NCI-H774 (cell line): Measurements from ENCODE around the gene FARSB.
A peak's percentile ranks its signal among the peaks of the same experiment; 100 is the strongest.
"Not testable (repeated sequence)": the region's sequence is repeated elsewhere in the genome, so short reads cannot be mapped to it uniquely, and the experiment has no call there.

Experiments
- DNase-seq: peaks from one replicate; lab custom pipeline; 2025; lab: John Stamatoyannopoulos, UW

FARSB gene

DNA sequence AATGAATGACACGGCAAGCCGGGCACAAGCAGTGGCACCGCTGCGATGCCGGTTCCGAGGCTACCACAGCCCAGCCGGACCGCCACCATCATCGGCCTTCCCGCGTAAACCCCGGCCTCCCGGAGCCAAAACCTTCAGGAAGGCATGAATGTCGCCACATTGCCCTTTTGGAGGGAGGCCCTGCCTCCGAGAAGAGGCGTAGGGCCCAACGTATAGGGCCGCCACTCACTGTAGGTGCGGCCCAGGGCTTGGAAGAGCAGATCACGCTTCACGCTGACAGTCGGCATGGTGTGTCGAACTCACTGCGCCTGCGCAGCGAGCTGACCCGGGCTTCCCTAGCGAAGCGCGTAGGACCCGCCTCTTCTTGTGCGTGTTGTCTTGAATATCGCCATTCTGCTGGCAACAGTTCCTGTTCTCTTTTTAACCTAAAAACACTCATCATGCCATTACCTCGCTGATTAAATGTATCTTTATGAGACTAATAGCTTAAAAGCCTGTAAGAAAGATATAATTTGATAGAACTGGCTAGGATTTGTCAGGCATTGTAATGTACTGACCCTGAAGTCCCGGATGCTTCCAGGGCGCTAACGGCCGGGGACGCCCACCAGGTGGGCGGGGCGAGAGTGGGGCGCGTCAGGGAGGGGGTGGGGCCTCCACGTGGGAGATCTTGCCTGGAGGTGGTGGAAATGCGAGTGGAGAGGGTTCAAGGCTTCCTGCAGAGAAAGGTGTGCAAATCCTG, at the start of gene FARSB:
Gene FARSB (minus strand): TSS at position 306 of the 739 bp plus-strand sequence. CDS start 19 bp downstream, at position 287.
- DNase-seq, result peak; percentile 92

DNA sequence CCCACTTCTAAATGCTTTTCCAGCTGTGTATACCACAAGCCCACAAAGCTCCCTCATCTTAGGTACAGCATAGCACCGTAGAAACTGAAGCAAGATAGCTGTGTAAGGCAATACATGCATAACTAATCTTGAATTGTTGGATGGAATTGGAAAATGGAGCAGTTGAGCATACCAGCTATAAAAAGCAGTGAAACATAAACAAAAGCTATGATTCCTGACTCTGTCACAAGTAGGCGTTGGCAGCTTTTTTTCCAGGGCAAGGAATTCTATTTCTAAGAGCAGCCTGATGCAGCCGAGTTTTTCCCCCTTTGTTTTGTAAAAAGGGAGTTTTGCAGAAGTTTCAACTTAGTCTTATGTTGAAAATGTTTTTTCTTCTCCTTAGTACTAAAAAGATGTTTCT, 48.0 kb upstream of the FARSB start:
- no peak for DNase-seq

DNA sequence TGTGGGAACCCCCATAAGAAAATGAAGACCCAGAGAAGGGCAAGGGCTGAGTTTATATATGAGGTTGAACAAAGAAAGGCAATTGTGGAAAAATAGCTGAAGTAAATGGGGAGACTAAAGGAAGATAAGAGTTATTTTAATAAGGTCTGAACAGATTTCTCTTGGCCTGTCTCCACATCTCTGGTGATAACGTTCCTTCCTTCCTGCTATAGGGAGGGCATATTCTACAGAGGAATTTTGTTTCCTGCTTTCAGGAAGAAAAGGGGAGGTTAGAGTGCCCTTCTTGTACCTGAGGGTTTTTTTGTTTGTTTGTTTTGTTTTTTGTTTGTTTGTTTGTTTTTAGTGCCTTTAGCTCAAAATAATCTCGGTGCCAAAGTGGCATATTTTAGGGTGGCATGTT, 47.2 kb upstream of the FARSB start:
- no peak for DNase-seq

DNA sequence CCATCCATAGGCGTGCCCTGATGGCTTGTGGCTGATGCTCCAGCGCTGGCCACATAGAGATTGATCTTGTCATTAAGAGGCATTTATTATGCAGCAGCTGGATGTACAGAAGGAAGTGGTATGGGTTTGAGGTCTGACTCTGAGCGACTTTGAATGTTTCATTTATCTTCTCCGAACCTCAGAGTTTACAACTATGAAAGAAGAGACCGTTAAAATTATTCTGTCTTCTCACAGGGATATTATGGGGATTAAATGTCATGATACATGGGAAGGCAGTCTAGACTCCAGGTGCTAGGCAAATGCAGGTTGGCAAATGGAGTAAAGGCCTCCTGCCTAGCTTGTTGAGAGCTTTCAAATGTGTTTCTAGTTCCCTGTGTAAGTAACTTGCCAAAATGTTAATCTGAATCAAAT, 45.8 kb upstream of the FARSB start:
- DNase-seq, result no peak

DNA sequence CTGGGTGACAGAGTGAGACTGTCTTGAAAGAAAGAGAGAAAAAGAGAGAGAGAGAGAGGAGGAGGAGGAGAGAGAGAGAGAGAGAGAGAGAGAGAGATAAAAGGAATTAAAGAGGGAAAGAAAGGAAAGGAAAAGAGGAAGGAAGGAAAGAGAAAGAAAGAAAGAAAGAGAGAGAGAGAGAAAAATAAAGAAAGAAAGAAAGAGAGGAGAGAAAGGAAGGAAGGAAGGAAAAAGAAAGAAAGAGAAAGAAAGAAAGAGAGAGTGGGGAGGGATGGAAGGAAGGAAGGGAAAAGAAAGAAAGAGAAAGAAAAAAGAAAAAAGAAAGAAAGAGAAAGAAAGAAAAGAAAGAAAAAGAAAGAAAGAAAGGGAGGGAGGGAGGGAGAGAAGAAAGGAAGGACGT, 45.3 kb upstream of the FARSB start:
- DNase-seq, result no peak

DNA sequence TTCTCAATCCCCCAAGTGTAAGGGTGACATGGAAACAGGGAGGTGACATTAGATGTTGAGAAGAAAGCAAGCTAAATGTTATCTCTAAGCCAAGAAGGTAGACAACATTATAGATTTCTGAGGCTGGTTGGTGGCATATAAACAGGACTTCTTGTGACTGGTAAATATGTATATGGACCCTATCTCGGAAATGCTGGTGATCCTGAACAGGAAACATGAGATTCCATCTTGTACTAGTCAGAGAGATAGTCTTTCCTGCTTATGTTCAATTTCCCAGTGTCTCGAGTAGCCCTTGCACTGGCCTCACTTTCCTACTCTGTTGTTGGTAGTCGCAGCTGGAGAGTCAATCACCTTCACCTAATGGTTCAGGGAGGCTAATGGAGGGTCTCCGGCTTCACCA, 42.4 kb upstream of the FARSB start:
- DNase-seq, result no peak

DNA sequence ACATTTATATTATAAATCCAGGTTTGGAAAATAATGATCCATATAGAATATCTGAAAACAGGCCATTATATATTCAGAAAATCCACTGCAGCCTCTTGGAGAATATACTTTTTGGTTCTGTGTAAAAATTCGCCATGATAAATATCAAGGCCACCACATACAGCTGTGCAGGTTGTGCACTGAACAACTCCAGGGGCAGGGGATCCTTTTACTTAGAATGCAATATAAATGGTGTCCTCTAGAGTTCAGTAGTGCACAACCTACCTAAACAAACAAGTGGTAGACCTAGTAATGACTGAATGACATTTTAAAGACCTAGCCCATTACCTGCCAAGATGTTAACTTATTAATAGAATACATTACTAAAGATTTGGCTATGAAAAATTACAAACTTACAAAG, 37.9 kb upstream of the FARSB start:
- no peak for DNase-seq

DNA sequence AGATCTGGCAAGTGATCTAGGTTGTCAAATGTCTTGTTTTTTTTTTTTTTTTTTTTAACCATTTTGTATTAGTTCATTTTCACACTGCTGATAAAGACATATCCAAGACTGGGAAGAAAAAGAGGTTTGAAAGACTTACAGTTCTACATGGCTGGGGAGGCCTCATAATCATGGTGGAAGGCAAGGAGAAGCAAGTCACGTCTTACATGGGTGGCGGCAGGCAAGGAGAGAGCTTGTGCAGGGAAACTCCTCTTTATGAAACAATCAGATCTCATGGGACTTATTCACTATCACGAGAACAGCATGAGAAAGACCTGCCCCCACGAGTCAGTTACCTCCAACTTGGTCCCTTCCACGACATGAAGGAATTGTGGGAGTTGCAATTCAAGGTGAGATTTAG, 37.5 kb upstream of the FARSB start:
- not testable (repeated sequence) for DNase-seq

DNA sequence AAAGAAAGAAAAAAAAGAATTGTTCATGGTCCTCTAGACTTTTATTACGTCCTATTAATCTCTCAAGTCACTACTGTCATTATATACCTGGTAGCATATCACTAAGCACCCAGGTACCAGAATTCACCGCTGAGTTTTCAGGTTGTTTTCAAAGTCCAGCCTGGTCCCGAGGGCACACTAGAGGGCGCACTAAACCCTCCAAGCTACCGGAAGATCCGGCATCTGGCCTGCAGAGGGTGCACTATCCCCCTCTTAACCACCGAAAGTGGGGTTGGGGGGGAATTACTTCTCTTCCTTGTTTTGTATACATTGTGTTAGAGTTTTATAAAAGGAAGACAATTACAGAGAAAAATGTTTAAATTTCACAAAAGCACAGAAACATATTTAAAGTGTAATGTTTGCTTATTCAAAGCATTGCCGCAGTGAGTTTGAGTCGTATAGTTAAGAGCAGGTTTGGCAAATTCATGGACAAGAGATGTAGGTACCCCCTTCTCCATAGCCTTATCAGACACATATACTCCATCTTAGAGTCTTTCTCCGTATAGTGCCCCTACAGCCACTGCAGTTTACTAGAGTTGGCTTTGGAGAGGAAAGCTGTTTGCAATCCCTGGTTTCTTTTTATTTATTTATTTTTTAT, 34.8 kb upstream of the FARSB start:
- DNase-seq, result peak; percentile 74

DNA sequence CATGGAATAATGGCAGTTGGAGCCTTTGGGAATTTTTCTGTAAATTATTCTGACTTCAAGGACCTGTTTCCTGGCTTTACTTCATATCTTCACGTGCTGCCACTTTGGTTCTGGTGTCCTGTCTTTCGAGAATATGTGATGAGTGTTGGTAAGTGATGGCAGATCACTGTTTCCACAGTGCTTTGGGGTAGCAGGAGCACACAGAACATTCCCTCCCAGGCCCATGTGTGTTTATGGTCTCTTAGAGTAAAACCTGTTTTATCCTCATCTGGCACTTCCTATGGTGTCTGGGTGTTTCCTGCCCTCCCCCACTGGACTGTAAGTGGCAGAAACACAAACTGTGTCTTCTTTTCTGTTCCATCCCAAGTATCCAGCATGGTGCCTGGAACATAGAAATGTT, 33.4 kb upstream of the FARSB start:
- DNase-seq, result no peak

DNA sequence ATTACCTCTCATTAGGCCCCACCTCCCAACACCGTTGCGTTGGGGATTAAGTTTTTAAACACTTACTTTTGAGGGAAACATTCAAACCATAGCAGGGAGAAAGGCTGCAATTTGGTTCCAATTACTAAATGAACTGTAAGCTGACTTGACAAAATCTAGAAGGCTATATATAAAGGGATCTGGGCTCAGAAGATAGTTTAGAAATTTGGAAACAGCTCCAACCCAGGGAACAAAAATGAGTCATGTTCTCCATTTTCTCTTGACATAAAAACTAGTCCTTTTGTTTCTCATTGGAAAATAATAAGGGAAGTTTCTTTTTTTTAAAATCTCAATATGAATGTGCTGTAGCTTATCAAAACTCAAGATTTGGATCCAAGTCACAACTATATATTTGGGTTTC, 33.0 kb upstream of the FARSB start:
- no peak for DNase-seq

DNA sequence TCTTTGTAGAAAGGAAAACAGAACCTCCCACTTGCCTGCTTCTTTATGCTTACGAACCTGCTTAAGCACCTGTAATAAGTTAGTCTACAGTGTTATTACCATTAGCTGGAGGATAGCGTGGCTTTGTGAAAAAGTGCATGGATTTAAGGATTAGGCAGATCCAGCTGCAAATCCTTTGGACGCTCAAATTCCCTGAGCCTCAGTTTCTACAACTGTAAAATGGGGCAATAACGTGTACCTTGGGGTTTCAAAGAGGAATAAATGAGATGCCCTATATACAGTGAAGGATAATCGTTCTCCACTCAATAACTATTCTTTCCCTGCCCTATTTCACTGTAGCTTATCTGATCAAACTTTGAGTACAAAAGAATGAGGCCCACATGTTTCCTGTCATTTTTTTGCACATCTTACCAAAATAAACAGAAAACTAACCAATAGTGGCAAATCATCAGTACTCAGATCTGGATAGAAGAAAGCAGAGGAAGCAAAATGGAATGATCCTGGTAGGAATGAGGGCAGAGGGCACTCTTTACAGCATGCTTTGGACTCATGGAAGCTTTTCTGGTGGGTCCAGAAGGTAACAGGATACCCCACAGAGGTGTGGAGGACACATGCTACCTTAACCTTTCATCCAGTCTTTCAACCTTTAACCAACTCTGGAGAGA, 30.3 kb upstream of the FARSB start:
- DNase-seq, result no peak

DNA sequence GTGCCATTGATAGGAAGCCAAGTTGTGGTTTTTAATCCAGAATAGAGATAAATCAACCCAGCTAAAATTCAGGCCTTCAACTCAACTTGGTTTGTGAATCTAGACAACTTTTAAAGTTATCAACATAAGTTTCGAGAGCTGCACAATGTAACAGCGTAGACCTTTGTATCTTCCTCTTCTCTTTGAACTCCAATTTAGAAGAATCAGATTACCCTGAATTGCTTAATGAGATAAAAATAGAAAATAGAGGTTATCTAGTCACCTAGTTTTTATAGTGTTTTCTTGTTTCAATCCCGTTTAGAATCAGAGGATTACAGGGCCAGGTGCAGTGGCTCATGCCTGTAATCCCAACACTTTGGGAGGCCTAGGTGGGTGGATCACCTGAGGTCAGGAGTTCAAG, 27.9 kb upstream of the FARSB start:
- DNase-seq, result no peak

DNA sequence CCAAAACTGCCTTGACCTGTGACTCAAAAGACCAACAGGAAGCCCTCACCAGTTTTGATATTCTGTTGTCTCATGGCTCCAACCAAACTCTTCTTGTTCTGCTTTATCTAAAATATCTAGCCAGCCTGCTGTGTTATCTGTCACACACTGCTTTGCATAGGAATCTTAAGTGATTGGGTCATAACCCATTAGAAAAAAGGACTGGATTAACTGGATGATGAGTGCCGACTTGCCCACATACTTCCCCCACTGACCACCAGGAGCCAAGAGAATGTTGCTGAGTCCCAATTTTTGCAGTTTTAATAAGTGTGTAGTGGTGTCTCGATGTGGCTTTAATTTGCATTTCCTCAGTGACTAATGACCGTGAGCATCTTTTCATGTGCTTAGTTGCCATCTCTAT, 22.1 kb upstream of the FARSB start:
- no peak for DNase-seq

DNA sequence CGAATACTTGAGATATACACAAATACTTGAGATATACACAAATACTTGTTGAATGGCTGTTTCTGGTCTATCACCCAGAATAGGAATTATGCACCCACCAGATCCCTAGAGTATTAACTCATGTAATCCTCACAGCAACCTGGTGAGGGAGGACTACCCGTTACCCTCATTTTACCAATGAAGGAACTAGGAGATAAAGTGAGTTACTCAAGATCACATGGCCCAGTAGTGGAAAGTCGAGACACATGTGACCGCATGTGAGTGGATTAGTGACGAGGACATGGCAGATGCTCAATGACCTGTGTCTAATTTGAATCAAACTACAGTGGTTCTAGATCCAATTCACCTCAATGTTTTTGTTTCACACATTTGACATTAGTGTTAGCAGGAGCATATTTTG, 18.0 kb upstream of the FARSB start:
- DNase-seq, result no peak

DNA sequence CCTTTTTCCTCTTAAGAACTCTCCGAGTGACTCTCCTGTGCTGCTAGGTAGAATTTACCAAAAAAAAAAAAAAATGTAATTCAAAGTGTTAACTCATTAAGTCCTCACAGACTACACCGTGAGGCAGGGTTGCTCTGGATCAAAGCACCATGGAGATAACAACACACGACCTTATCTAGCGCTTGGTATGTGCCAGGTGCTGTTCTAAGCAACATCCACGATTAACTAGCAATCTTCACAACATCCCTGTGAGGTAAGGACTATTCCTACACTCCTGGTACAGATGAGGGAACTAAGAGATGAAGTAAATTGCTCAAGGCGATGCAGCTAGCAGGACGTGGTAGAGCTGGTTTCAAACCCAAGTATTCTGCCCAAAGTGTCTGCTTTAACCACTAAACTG, 17.4 kb upstream of the FARSB start:
- DNase-seq, result no peak

DNA sequence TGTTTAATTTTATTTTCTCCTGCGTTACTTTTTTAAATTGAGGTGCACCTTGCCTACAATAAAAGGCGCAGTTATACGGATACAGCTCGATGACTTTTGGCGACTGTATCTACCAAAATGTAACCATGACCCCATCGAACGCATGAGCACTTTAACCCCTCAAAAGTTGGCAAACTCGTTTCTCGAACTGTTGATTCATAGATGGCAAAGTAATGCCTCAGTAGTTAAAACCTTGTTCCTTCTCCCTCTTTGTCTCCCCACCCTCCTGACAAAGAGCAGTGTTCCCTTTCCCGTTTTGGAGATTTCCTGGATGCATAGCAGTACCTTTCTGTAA, 16.1 kb upstream of the FARSB start:
- DNase-seq, result no peak

DNA sequence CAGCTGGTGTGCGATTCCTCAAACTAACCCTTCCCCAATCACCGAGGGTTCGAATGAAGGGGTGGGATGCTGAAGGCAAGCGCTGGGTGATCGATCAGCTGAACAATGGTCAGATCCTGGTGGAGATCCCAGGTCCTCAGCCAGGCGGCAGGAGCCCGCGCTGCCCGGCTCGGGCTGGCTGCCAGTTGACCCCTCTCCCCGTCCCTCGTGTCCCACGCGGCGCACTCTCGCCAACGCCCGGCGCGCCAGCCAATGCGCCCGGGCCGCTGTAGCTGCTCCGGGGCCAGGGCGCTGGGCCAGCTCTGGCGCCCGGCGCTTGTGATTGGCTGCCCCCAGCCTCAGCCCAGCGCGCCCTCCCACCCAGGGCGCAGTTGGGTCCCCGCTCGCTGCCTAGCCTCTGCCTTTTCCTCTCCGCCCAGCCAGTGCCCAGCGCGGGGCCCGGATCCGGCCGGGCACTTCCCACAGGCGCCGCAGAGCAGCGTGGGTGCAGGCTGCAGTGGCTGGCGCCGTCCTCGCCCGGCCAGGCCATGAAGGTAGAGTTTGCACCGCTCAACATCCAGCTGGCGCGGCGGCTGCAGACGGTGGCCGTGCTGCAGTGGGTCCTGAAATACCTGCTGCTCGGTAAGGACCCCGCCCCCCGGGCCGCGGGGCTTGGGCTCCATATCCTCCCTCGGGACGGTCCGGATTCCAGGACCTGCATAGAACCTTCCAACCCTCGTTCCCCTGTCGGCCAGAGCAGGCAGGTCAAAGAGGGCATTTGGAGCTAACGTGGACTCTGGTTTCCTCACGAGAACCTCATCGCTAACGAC, 15.6 kb upstream of the FARSB start, which contains the start of gene MOGAT1:
Gene MOGAT1 (plus strand): TSS at position 400 of the 809 bp plus-strand sequence. CDS start 128 bp downstream, at position 528.
- DNase-seq, result peak; percentile 26

DNA sequence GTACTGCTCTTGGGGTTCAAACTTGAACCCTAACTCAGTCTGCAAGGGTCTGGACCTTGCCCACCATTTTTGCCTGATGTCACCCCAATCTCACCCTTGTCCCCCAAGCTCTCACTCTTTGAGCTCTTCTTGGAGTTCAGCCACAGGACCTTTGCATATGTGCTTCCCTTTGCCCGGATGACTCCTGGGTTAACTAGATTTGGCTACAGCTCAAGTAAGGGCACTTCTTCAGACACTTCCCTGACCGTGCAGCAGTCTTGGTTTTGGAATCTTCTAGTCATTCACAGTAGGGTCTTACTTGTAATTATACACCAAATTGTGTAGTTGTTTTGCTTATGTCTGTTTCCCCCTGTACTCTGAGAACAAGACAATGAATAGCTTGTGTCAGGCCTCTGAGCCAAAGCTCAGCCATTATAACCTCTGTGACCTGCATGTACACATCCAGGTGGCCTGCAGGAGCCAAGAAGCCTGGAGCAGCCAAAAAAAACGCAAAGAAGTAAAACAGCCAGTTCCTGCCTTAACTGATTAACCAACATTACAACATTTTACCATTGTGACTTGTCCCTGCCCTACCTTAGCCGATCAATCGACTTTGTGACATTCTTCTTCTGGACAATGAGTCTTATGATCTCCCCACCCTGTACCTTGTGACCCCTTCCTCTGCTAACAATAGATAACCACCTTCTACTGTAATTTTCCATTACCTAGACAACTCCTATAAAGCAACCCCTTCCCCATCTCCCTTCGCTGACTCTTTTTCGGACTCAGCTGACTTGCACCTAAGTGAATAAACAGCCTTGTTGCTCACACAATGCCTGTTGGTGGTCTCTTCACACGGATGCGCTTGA, 14.5 kb upstream of the FARSB start:
- no peak for DNase-seq

DNA sequence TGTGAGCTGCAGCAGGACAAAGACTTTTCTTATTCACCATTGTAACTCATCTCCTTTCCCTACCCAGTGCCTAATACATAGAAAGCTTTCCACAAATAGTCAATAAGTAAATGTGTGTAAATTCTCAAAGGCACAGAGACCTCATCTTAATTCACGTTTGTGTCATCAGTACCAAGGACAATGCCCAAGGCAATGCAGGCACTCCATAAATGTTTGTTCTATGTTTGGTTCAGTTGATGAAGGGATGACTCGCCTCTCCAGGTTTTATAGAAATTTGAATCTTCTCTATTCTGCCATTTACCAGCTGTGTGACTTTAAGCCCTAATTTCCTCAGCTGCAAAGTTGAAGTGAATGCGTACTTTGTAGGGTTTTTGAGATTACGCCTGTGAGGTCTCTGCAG, 13.5 kb upstream of the FARSB start:
- DNase-seq, result no peak

DNA sequence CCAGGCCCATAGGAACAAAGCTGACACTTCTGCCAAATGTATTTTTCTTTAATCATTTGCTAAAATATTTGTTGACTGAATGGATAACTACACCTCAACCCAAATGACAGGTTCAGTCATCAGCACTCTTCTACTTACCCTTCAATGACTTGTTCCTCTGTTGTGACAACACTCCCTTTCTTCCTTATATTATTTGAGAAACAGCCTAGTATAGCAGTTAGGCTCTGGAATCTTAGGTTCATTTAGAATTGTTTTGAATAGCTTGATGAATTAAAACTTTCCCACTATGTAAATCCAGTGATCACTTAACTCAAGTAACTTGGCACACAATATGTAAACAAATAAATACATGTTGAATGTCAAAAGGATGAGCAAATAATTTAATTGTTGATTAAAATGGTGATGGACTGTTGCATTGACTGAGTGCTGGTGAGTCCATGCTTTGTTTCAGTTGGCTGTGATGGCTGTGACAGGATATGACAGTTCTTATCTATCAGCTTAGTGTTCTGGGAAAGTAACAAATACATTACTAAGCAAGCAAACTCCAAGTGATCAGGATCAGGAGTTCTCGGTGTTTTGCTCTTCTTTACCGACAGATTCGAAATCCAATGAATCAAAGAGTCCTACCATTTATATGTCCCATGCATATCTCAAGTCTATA, 12.7 kb upstream of the FARSB start:
- DNase-seq, result no peak
